Spleen (tissue), 11 donors: ENCODE data around the gene PCSK6. TPM values are rescaled to one million over a fixed set of nuclear protein-coding genes. Genes with fewer than 3 reads are reported as not detected.

Experiments used
- DNase-seq: peaks from one replicate; pipeline ENCODE4 v3.0.0-alpha.2; 2020
- H3K27ac ChIP-seq, 8 donors: fragments of 200-600 bp; sonication (generic) in 7 of 8; 1 replicate in 4 of 8; 2 replicates in 4 of 8; pipeline versions ENCODE4 v1.5.0 to v1.8.0; 2016 to 2021; ENCODE audit warnings: inconsistent platforms in 4 of 8, mild to moderate bottlenecking in 4 of 8, moderate library complexity in 1 of 8
- H3K27me3 ChIP-seq, 7 donors: fragments of 200-600 bp; sonication (generic) in 6 of 7; replicated peaks in 1 of 7; 1 replicate in 4 of 7; 2 replicates in 3 of 7; pipeline versions ENCODE4 v1.5.0 to v1.8.0; 2016 to 2021; ENCODE audit warnings: inconsistent platforms in 3 of 7, mild to moderate bottlenecking in 1 of 7
- H3K36me3 ChIP-seq, 6 donors: fragments of 200-600 bp; sonication (generic) in 5 of 6; 1 replicate in 4 of 6; 2 replicates in 2 of 6; pipeline versions ENCODE4 v1.5.0 to v1.8.0; 2016 to 2021; ENCODE audit warnings: inconsistent platforms in 2 of 6
- H3K4me1 ChIP-seq, 6 donors: fragments of 200-600 bp; sonication (generic) in 5 of 6; 1 replicate in 3 of 6; 2 replicates in 3 of 6; pipeline versions ENCODE4 v1.5.0 to v1.8.0; 2016 to 2021; ENCODE audit warnings: inconsistent platforms in 3 of 6
- H3K4me3 ChIP-seq, 8 donors: fragments of 200-600 bp; sonication (generic) in 7 of 8; 1 replicate in 4 of 8; 2 replicates in 4 of 8; pipeline versions ENCODE4 v1.5.0 to v1.8.0; 2016 to 2021; ENCODE audit warnings: inconsistent platforms in 4 of 8, mild to moderate bottlenecking in 4 of 8, moderate library complexity in 2 of 8
- H3K9me3 ChIP-seq, 8 donors: fragments of 200-600 bp; sonication (generic) in 7 of 8; 1 replicate in 4 of 8; 2 replicates in 4 of 8; pipeline versions ENCODE4 v1.5.0 to v1.8.0; 2016 to 2021; ENCODE audit warnings: inconsistent platforms in 4 of 8
- POLR2A ChIP-seq, 3 donors: fragments of 450-650 bp; IDR thresholded peaks; one replicate each; pipeline ENCODE4 v1.5.1; 2017; ENCODE audit warnings: antibody characterized with exemption in 3 of 3, mild to moderate bottlenecking in 1 of 3
- POLR2AphosphoS5 ChIP-seq, 3 donors: sonication (generic); formaldehyde crosslinking; IDR thresholded peaks; one replicate each; pipeline ENCODE4 v1.5.1; 2017; ENCODE audit warnings: antibody characterized with exemption in 3 of 3
- WGBS, 5 donors: extraction: QIAGEN DNeasy Blood & Tissue Kit in 3 of 5; methylation state at CpG; one replicate each; pipeline versions ENCODE4 v1.1.5 to v1.1.7; 2013 to 2018; 5-methylcytosine and 5-hydroxymethylcytosine counted together
- intact Hi-C: fragments of 100-400 bp; cut with DNase I; formaldehyde crosslinking; loops from one replicate; pipeline ENCODE4 v1.15.0; 2023; ENCODE audit warnings: low total_unique reads
- polyA plus RNA-seq, 3 donors: library from polyadenylated mRNA; stranded (reverse); fragments of 200-250 nt; gene quantifications; one replicate each; pipeline ENCODE4 v1.2.1, GENCODE V29; 2013
- total RNA-seq, 7 donors: library from RNA; depleted of rRNA in 3 of 7; stranded (reverse); fragments of >200 nt in 3 of 7; fragmentation: NEBNext Ultra II Directional in 4 of 7; extraction: Animal tissue kit (Norgen Biotek cat#: 25700) in 4 of 7; gene quantifications; one replicate each; pipeline versions ENCODE4 v1.1.0 to v1.2.1, GENCODE V29; 2016 to 2021
- TF ChIP-seq, protein P1 (sequence below), 11 experiments: fragments of 200-600 bp in 7 of 11; fragments of 450-650 bp in 4 of 11; sonication (generic) in 4 of 11; IDR thresholded peaks in 8 of 11; conservative IDR thresholded peaks in 3 of 11; 1 replicate in 7 of 11; 2 replicates in 4 of 11; pipeline versions ENCODE4 v1.4.0 to v1.8.0; 2016 to 2021; ENCODE audit warnings: antibody characterized with exemption in 11 of 11, inconsistent platforms in 4 of 11, mild to moderate bottlenecking in 1 of 11
- donor health status: healthy with polysubstance abuse.
- donor health status: DM: no; HTN: no; CAD: no; lungs with moderate emphysema.
- donor health status: DM: no; HTN: no; CAD: no.
- donor health status: Bipolar disorder and iron deficiency.
- donor health status: healthy.
- donor health status: DM: no; HTN: no; CAD: no.
- donor health status: DM: yes; HTN: yes; CAD: no.

Gene PCSK6
- total and polyA plus RNA-seq, 10 donors: 10.0 to 403 (median 252) TPM

DNA sequence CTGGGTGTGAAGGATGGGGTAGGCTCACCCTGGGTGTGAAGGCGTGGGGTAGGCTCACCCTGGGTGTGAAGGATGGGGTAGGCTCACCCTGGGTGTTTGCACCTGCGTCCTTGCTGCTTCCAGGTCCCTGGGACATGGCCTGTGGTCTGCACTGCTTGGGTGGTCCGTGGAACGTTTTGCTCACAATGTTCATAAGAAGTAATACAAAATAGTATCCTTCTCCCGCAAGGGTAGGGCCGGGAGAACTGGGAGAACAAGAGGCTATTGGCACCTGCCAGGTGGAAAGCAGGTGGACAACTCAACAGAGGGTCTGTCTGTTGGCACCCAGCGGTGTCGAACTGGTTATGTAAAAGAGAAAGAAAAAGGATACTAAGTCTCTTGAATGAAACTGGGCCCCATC is 17.0 kb upstream of the PCSK6 start:
- H3K36me3 ChIP-seq: no peaks in the 10 kb centered on the region
- intact Hi-C loops: no loop called here
- H3K9me3 ChIP-seq: no peaks in the 10 kb centered on the region
- 85 to 91% (median 88%) methylated on average over 8 of the region's 8 CpGs for WGBS, 5 donors
- H3K27me3 ChIP-seq: peaks cover 0 to 18% (median 0%) of the 10 kb centered on the region in 7 donors
- no peak for TF ChIP-seq POLR2AphosphoS5 (IDR thresholded peaks at IDR 0.05)
- TF ChIP-seq POLR2A (IDR thresholded peaks at IDR 0.05): no peak
- TF ChIP-seq, protein P1, sequence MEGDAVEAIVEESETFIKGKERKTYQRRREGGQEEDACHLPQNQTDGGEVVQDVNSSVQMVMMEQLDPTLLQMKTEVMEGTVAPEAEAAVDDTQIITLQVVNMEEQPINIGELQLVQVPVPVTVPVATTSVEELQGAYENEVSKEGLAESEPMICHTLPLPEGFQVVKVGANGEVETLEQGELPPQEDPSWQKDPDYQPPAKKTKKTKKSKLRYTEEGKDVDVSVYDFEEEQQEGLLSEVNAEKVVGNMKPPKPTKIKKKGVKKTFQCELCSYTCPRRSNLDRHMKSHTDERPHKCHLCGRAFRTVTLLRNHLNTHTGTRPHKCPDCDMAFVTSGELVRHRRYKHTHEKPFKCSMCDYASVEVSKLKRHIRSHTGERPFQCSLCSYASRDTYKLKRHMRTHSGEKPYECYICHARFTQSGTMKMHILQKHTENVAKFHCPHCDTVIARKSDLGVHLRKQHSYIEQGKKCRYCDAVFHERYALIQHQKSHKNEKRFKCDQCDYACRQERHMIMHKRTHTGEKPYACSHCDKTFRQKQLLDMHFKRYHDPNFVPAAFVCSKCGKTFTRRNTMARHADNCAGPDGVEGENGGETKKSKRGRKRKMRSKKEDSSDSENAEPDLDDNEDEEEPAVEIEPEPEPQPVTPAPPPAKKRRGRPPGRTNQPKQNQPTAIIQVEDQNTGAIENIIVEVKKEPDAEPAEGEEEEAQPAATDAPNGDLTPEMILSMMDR (IDR thresholded peaks at IDR 0.05 in 8 of 11, conservative IDR thresholded peaks at IDR 0.05 in 3 of 11): no peak
- no peak overlapping the region for H3K27ac ChIP-seq
- no peak overlapping the region for H3K4me3 ChIP-seq
- H3K4me1 ChIP-seq: peaks cover 3 to 13% (median 11%) of the 10 kb centered on the region in 6 donors
- no peak for DNase-seq

GRCh38 chr15:101505610-101506337 is 16.3 kb upstream of the PCSK6 start:
- no peaks in the 10 kb centered on the region for H3K9me3 ChIP-seq
- H3K36me3 ChIP-seq: no peaks in the 10 kb centered on the region
- no peak overlapping the region for H3K4me3 ChIP-seq
- no peak for TF ChIP-seq POLR2A (IDR thresholded peaks at IDR 0.05)
- 71 to 80% (median 74%) methylated on average over 18 of the region's 18 CpGs for WGBS, 5 donors
- H3K27ac ChIP-seq: no peak overlapping the region
- intact Hi-C loops: no loop called here
- H3K27me3 ChIP-seq: peaks cover 0 to 25% (median 0%) of the 10 kb centered on the region in 7 donors
- DNase-seq: no peak
- H3K4me1 ChIP-seq: peaks cover 3 to 20% (median 17%) of the 10 kb centered on the region in 6 donors

GRCh38 chr15:101504866-101505609 is 15.5 kb upstream of the PCSK6 start:
- Histone ChIP-seq H3K4me3 (no peak overlapping the region), H3K27me3 (peaks cover 0 to 25% (median 0%) of the 10 kb centered on the region in 7 donors), H3K4me1 (peaks cover 3 to 28% (median 25%) of the 10 kb centered on the region in 6 donors), H3K27ac (no peak overlapping the region), H3K36me3 (no peaks in the 10 kb centered on the region), H3K9me3 (no peaks in the 10 kb centered on the region)
- 88 to 92% (median 90%) methylated on average over 17 of the region's 17 CpGs for WGBS, 5 donors
- intact Hi-C loops: no loop called here
- TF ChIP-seq POLR2A (IDR thresholded peaks at IDR 0.05) (no peak), POLR2AphosphoS5 (IDR thresholded peaks at IDR 0.05) (no peak)
- TF ChIP-seq, protein P1 (IDR thresholded peaks at IDR 0.05 in 8 of 11, conservative IDR thresholded peaks at IDR 0.05 in 3 of 11): no peak
- DNase-seq: no peak

DNA sequence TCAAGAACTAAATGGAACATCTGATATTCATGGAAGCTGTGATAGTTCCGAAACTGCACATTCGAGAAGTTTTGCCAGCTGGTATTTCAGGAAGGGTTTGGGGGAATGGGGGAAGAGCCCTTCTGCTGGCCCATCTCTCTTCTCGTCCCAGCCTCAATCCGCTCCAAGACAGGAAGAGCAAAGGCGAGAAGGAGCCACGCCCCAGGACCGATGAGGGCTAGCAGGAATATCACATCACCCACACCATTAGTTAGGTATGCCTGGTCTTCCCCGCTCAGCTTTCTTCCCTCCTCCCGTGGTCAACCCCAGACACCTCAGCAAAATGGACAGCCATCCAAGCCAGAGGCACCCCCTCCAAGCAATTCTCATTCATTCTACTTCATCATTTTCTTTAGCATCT is 14.9 kb upstream of the PCSK6 start:
- Histone ChIP-seq H3K27me3 (peaks cover 0 to 30% (median 0%) of the 10 kb centered on the region in 7 donors), H3K9me3 (no peaks in the 10 kb centered on the region), H3K4me1 (peaks cover 3 to 34% (median 31%) of the 10 kb centered on the region in 6 donors), H3K4me3 (no peak overlapping the region), H3K36me3 (no peaks in the 10 kb centered on the region), H3K27ac (no peak overlapping the region)
- TF ChIP-seq POLR2AphosphoS5 (IDR thresholded peaks at IDR 0.05) (no peak), POLR2A (IDR thresholded peaks at IDR 0.05) (no peak)
- TF ChIP-seq, protein P1 (IDR thresholded peaks at IDR 0.05 in 8 of 11, conservative IDR thresholded peaks at IDR 0.05 in 3 of 11): no peak
- no peak for DNase-seq
- intact Hi-C loops: no loop called here
- WGBS, 5 donors: 89 to 98% (median 91%) methylated on average over 9 of the region's 9 CpGs
